AG04450 (cell line): ENCODE results near the gene SLC25A42. TPM values are rescaled to one million over a fixed set of nuclear protein-coding genes. Genes with fewer than 3 reads are reported as not detected.

Source experiments
- CTCF ChIA-PET: fragments of 300-600, 350-600 bp; formaldehyde crosslinking; extraction: SDS; loops from one replicate; lab custom pipeline; 2022; ENCODE audit warnings: antibody characterized with exemption, inconsistent platforms; lab: Charles Lee
- POLR2A ChIA-PET: fragments of 350-600 bp; formaldehyde crosslinking; extraction: SDS; loops from one replicate; lab custom pipeline; 2021; ENCODE audit warnings: antibody characterized with exemption, inconsistent platforms; lab: Yijun Ruan, JAX
- DNase-seq: peaks from one replicate; pipeline ENCODE4 v3.0.0-alpha.2; 2011; ENCODE audit warnings: low read depth, low spot score
- H3K27ac ChIP-seq: one replicate; pipeline ENCODE4 v1.5.1; 2012; ENCODE audit warnings: low read depth, low read length, control low read depth
- H3K27me3 ChIP-seq: one replicate; pipeline ENCODE4 v1.6.0; 2012; ENCODE audit warnings: low read length; ENCODE audit not compliant: control insufficient read depth, insufficient read depth
- H3K4me3 ChIP-seq: 2 replicates; pipeline ENCODE4 v1.5.1; 2011; ENCODE audit warnings: mild to moderate bottlenecking, low read depth, low read length, control low read depth
- H3K9me3 ChIP-seq: 2 replicates; pipeline ENCODE4 v1.5.1; 2012; ENCODE audit warnings: low read length; ENCODE audit not compliant: control insufficient read depth, insufficient read depth
- polyA plus RNA-seq: library from polyadenylated mRNA; depleted of rRNA; stranded (reverse); fragments of >200 nt; gene quantifications from 2 replicates; pipeline ENCODE4 v1.2.3, GENCODE V29; 2011
- TF ChIP-seq, protein P1 (sequence below): IDR thresholded peaks from 2 replicates; pipeline ENCODE4 v1.5.1; 2011; ENCODE audit warnings: low read depth, low read length, control low read depth, inconsistent platforms

Gene SLC25A42
- polyA plus RNA-seq, 1 experiment, result 3.7 TPM

DNA sequence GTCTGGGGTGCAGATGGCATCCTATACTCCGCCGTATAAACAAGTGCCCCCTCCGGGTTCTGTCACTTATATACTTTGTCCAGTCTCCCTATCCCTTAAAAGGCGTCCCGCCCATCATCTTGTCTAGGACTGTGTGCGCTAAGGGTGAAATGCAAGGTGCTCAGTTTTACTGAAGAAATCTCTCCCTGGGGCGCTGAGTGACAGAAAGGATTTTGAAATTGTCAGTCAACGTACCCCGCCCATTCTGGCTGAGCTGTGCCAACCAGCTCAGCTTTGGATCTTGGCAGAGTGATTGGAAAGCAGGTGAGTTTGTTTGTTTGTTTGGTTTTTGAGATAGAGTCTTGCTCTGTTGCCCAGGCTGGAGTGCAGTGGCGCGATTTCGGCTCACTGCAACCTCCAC, 78.6 kb downstream of the SLC25A42 start:
- H3K4me3 ChIP-seq, result no peak overlapping the region
- TF ChIP-seq, protein P1, sequence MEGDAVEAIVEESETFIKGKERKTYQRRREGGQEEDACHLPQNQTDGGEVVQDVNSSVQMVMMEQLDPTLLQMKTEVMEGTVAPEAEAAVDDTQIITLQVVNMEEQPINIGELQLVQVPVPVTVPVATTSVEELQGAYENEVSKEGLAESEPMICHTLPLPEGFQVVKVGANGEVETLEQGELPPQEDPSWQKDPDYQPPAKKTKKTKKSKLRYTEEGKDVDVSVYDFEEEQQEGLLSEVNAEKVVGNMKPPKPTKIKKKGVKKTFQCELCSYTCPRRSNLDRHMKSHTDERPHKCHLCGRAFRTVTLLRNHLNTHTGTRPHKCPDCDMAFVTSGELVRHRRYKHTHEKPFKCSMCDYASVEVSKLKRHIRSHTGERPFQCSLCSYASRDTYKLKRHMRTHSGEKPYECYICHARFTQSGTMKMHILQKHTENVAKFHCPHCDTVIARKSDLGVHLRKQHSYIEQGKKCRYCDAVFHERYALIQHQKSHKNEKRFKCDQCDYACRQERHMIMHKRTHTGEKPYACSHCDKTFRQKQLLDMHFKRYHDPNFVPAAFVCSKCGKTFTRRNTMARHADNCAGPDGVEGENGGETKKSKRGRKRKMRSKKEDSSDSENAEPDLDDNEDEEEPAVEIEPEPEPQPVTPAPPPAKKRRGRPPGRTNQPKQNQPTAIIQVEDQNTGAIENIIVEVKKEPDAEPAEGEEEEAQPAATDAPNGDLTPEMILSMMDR, result no peak

DNA sequence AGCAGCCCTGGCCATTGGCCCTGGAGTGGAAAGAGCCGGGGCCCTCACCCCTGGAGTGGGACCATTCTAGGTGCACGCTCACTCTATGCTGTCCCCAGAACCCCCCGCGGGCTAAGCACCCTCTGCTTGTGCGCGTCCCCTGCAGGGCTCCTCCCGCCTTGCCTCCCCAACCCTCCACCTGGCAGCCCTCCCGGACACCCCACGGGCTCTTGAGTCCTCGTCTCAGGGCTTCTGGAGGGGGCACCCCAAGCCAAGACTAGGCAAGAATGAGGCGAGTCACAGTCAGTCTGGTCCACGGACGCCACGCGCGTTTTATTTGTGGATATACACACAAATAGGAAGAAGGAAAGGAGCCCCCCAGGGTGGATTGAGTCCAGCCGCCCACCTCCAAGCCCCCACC, 81.5 kb downstream of the SLC25A42 start:
- ChIA-PET POLR2A (interaction anchor here (0.6 to 1.0 kb wide), 3 partner anchors 29 to 58 kb away, joined by 3 to 4 read pairs (median 3); partner anchors contain the start of gene NR2C2AP), CTCF (interaction anchor here (0.6 to 5.1 kb wide), 17 partner anchors 8 to 195 kb away, joined by 3 to 102 read pairs (median 3); partner anchors contain the start of genes BORCS8 and RFXANK)
- TF ChIP-seq, protein P1, result no peak
- H3K4me3 ChIP-seq, result no peak overlapping the region
- H3K27me3 ChIP-seq, result peaks cover 4% of the 10 kb centered on the region
- H3K9me3 ChIP-seq, result no peaks in the 10 kb centered on the region; the same call in 1 of the 2 replicates
- no peak for DNase-seq
- H3K27ac ChIP-seq, result no peak overlapping the region

More for the DNA sequence above, 78.6 kb downstream of the SLC25A42 start:
- peaks cover 4% of the 10 kb centered on the region for H3K27me3 ChIP-seq
- H3K27ac ChIP-seq, result no peak overlapping the region
- POLR2A ChIA-PET, result no interaction called here
- CTCF ChIA-PET, result interaction anchor here (1.2 to 2.9 kb wide), 2 partner anchors 32 to 147 kb away, joined by 3 to 14 read pairs; no protein-coding TSS in a partner anchor
- no peak for DNase-seq
- H3K9me3 ChIP-seq, result peaks cover 3% of the 10 kb centered on the region; the same call in 1 of the 2 replicates

DNA sequence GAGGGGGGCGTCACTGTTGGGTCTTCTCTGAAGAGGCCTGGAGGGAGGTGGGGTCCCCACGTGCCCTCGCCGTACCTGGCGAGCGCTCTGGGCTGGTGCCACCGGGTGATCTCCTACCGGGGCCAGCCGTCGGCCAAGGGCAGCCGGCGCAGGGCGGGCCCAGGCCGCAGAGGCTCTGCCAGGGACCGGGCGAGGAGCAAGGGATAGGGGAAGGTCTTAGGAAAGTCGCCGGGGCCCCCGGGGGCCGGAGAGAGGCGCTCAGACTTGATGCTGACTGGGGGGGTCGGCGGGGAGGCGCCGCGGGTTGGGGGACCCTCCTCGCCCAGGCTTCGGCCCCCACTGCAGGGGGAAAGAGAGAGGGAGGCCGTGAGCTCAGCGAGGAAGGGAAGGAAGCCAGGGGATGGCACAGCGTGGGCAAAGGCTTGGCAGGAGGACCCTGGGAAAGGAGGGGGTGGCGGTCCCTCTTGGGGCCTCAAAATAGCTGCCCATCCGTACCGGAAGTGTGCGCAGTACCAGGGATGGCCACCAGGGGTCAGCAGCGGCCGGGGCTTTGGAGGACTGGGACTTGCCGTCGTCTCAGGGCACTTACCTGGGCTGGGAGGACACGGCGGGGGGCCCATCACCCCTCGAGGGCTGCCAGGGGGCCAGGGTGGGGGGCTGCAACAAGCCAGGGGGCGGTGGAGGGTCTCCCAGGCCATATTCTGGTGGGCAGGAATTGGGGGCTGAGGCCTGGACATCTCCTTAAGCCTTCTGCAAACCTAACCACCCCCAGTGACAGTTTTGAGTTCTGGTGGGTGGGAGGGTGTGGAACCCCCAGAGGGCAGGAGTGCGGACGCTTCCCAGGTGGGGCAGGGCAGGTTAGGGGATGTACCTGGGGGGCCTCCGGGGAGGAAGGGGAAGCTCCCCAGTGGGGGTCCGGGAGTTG, 82.2 kb downstream of the SLC25A42 start:
- ChIA-PET POLR2A (interaction anchor here (0.6 to 1.0 kb wide), 3 partner anchors 29 to 57 kb away, joined by 3 to 4 read pairs (median 3); partner anchors contain the start of gene NR2C2AP), CTCF (interaction anchor here (0.5 to 5.1 kb wide), 20 partner anchors 9 to 195 kb away, joined by 3 to 102 read pairs (median 3); partner anchors contain the start of genes BORCS8 and RFXANK)
- TF ChIP-seq, protein P1, result peak; percentile 91
- Histone ChIP-seq H3K4me3 (no peak overlapping the region), H3K9me3 (no peaks in the 10 kb centered on the region; the same call in 1 of the 2 replicates), H3K27ac (no peak overlapping the region), H3K27me3 (peaks cover 4% of the 10 kb centered on the region)
- DNase-seq, result peak; percentile 29

DNA sequence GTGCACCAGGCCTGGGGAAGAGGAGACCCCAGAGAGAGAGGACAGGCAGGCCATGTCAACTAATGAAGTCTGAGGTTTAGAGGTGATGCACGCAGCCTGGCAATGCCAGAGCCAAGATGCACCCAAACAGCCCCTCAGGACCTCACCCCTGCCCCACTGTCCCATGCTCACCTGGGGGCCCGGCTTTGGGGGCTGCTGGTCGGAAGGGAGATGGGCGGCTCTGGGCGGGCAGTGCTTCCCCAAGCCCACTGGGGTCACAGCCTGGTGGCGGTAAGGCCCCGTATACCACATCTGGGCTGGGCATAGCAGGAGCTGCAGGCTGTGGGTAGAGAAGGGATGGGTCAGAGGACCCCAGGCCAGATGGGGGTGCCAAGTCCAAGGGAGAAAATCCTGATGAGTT, 83.1 kb downstream of the SLC25A42 start:
- Histone ChIP-seq H3K27me3 (peaks cover 3% of the 10 kb centered on the region), H3K4me3 (no peak overlapping the region), H3K27ac (no peak overlapping the region), H3K9me3 (no peaks in the 10 kb centered on the region; the same call in 1 of the 2 replicates)
- no peak for DNase-seq
- ChIA-PET CTCF (interaction anchor here (0.5 to 5.1 kb wide), 7 partner anchors 10 to 194 kb away, joined by 3 to 102 read pairs (median 6); partner anchors contain the start of genes BORCS8 and RFXANK), POLR2A (no interaction called here)
- TF ChIP-seq, protein P1, result no peak
